GM12801 (cell line): ENCODE data around the gene FUT9.

Experiments
- CTCF ChIP-seq: IDR thresholded peaks from one replicate; pipeline ENCODE4 v1.5.1; 2011; ENCODE audit warnings: control low read depth; ENCODE audit not compliant: insufficient read length; ENCODE audit errors: extremely low read depth

FUT9 gene

GRCh38 chr6:96015518-96016333, at the start of gene FUT9:
Gene FUT9 (plus strand): TSS chr6:96015974. CDS start chr6:96203156, 187,182 bp downstream.
- no peak for TF ChIP-seq CTCF

GRCh38 chr6:95967594-95967993, 48.2 kb upstream of the FUT9 start:
- TF ChIP-seq CTCF: no peak

- TF ChIP-seq CTCF: no peak
Observed at GRCh38 chr6:95973976-95974375, 41.8 kb upstream of the FUT9 start.

- TF ChIP-seq CTCF: no peak
Observed at GRCh38 chr6:95978230-95978629, 37.5 kb upstream of the FUT9 start.

GRCh38 chr6:95991906-95992305, 23.9 kb upstream of the FUT9 start:
- TF ChIP-seq CTCF: no peak

- no peak for TF ChIP-seq CTCF
Observed at GRCh38 chr6:95994151-95994550, 21.6 kb upstream of the FUT9 start.

GRCh38 chr6:95998133-95998532, 17.6 kb upstream of the FUT9 start:
- no peak for TF ChIP-seq CTCF
